ENCODE measurements around the gene SIGLEC5. TPM values are rescaled to one million over a fixed set of nuclear protein-coding genes. Genes with fewer than 3 reads are reported as not detected.
"Not testable (repeated sequence)": the region's sequence is repeated elsewhere in the genome, so short reads cannot be mapped to it uniquely, and the experiment has no call there.

The SIGLEC5 gene
- total and polyA plus RNA-seq, 2 donors: 0.32 to 0.47 TPM

DNA sequence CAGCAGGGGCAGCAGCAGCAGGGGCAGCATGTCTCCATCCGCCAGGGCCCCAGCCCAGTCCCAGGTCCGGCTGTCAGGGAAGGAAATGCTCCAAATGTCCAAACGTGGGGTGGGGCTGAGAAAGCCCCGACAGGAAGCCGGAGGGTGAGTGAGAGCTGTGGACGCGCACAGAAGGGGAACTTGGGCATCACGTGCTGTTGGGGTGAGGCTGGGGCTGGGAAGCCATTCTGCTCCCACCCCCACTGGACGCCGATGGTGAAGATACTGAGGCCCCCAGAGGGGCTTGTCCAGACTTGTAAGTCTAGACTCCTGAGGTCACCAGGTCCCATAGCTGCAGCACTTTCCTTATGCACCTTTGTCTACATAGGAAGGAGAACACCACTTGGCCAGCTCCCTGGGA lies 16.5 kb upstream of the SIGLEC5 start, which contains the start of gene SIGLEC14:
Gene SIGLEC14, minus strand, starts transcription at position 96 of the 400 bp plus-strand sequence. Its CDS starts 66 bp downstream, at position 30.
- H3K4me3 ChIP-seq (ENCODE audit: low read depth, low read length); H3K4me1 ChIP-seq (ENCODE audit: insufficient read depth); DNase-seq (ENCODE audit: extremely low spot score); H3K36me3 ChIP-seq (ENCODE audit: insufficient read depth); H3K27ac ChIP-seq (ENCODE audit: low read depth): not testable (repeated sequence)
- WGBS: 18% methylated on average over 3 of the region's 10 CpGs

DNA sequence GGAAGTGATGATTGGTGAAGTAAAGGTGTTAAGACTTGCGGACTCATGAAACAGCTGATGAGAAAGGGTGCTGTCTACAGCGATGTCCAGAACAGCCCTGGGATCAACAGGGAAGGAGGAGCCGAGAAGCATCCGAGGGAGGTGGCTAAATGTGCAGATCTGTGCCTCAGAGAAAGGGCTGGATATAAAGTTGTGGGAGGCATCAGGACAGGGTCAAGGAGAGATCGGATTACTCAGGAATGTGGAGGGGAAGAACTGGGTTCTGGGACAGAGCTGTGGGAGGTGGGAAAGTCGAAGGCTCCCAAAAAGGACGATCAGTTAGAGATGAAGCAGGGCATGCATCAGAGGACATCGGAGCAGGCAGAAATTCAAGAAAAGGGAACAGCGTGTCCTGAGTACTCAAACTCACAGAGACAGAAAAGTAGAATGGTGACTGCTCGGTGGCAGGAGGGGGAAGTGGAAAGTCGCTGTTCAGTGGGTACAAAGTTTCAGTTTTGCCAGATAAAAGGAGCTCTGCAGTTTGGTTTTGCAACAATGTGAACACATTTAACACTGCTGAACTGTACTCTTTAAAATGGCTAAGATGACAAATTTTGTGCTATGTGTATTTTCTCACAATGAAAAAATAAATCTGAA lies 14.6 kb upstream of the SIGLEC5 start:
- 29% methylated on average over 11 of the region's 11 CpGs for WGBS
- no peaks in the 10 kb centered on the region for H3K36me3 ChIP-seq (ENCODE audit: insufficient read depth)

DNA sequence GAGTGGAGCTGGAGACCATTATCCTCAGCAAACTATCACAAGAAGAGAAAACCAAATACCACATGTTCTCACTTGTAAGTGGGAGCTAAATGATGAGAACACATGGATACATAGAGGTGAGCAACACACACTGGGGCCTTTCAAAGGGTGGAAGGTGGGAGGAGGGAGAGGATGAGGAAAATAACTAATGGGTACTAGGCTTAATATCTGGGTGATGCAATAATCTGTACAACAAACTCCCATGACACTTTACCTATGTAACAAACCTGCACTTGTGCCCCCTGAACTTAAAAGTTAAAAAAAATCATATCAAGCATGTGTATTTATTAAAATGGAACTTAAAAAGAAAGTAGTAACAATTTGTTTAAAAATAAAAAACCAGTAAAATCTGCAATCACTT lies 11.4 kb upstream of the SIGLEC5 start:
- no peaks in the 10 kb centered on the region for H3K4me1 ChIP-seq (ENCODE audit: insufficient read depth)
- no peak for DNase-seq (ENCODE audit: extremely low spot score)
- no peaks in the 10 kb centered on the region for H3K36me3 ChIP-seq (ENCODE audit: insufficient read depth)
- no peak overlapping the region for H3K4me3 ChIP-seq (ENCODE audit: low read depth, low read length)
- H3K27ac ChIP-seq (ENCODE audit: low read depth): no peak overlapping the region

More for the DNA sequence above, 14.6 kb upstream of the SIGLEC5 start:
- DNase-seq (ENCODE audit: extremely low spot score): no peak
- Histone ChIP-seq H3K27ac (ENCODE audit: low read depth) (no peak overlapping the region), H3K4me3 (ENCODE audit: low read depth, low read length) (no peak overlapping the region), H3K4me1 (ENCODE audit: insufficient read depth) (no peaks in the 10 kb centered on the region)

DNA sequence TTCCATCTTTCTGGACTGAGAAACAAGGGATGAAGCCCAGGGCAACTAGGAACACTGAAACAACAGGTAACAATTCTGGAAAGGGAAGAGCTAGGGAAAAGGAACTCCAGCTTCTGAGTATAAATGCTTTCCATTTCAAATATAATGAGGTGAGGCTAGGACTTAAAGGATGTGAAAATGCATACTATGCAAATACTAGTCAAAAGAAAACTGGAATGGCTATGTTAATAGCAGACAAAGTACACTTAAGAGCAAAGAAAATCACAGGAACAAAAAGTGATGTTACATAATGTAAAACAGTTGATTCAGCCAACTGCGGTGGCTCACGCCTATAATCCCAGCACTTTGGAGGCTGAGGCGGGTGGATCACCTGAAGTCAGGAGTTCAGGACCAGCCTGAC lies 10.2 kb upstream of the SIGLEC5 start:
- Histone ChIP-seq H3K4me3 (ENCODE audit: low read depth, low read length) (no peak overlapping the region), H3K27ac (ENCODE audit: low read depth) (no peak overlapping the region)
- WGBS: 88% methylated on average over 3 of the region's 3 CpGs

DNA sequence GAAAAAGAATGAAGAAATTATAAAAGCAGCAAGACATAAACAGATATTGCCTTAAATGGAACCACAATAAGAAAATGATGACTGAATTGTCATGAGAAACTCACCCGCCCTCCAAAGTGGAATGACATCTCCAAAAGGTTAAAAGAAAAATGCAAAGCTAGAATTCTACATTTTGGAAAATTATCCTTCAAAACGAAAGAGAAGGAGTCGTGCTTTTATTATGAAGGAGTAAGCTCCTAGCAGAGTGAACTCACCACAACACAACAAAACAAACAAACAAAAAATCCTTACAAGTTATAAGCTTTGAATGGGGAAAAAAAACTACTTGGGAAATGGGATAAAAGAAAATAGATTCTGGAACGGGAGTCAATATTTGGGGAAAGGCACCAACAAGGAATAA lies 9.7 kb upstream of the SIGLEC5 start:
- whole genome bisulfite sequencing: 68% methylated on average over 4 of the region's 4 CpGs

More for the DNA sequence above, 10.2 kb upstream of the SIGLEC5 start:
- DNase-seq (ENCODE audit: extremely low spot score): no peak
- Histone ChIP-seq H3K36me3 (ENCODE audit: insufficient read depth) (no peaks in the 10 kb centered on the region), H3K4me1 (ENCODE audit: insufficient read depth) (no peaks in the 10 kb centered on the region)

DNA sequence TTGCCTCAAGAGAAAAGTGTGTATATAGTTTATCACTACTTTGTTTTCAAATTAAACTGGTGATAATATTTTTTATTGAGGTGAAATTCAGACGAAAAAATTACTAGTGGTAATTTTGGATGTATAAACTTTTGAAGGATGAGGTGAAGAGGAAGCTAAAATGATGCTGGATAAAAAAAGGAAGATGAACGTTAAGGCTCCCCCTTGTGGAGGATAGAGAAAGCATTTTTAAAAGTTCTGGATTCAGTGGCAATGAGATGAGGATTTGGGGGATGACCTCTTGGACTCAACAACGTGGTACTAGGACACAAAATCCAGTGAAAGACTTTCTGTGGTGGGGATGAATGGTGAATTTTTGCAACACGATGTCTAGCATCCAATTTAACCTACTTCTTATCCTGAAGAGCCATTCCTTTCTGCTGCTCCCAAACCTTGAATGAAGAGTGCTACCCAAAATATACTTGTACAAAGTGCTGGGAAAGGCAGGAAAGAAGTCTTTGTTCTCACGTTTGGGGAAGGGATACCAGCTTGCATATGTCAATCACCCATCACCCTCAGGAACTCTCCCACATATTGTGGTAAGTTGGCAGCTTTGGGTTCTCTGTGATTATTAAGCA lies 7.3 kb upstream of the SIGLEC5 start:
- H3K4me1 ChIP-seq (ENCODE audit: insufficient read depth): no peaks in the 10 kb centered on the region
- WGBS: 18% methylated on average over 5 of the region's 5 CpGs
- H3K36me3 ChIP-seq (ENCODE audit: insufficient read depth): no peaks in the 10 kb centered on the region
- no peak overlapping the region for H3K27ac ChIP-seq (ENCODE audit: low read depth)
- DNase-seq (ENCODE audit: extremely low spot score): no peak
- H3K4me3 ChIP-seq (ENCODE audit: low read depth, low read length): no peak overlapping the region

More for the DNA sequence above, 9.7 kb upstream of the SIGLEC5 start:
- Histone ChIP-seq H3K27ac (ENCODE audit: low read depth) (no peak overlapping the region), H3K36me3 (ENCODE audit: insufficient read depth) (no peaks in the 10 kb centered on the region), H3K4me1 (ENCODE audit: insufficient read depth) (no peaks in the 10 kb centered on the region), H3K4me3 (ENCODE audit: low read depth, low read length) (no peak overlapping the region)
- DNase-seq (ENCODE audit: extremely low spot score): no peak

DNA sequence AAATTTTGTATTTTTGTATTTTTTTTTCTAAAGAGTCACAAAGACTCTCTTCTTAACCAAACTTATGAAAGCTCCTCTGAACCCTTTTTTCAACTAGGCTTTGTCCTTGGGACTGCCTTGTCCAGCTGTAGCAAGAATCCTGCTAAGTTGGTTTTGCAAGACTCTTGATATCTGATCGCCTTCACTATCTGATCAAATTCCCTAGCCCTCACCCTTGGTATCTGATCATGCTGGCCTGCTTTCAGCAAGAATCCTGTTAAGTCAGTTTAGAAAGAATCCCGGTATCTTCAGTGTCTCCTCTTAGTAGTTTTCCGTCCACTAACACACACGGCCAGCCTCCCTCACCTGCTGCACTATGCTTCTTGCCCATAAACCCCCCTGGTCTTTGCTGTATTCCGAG lies 1.9 kb upstream of the SIGLEC5 start:
- WGBS: 67% methylated on average over 5 of the region's 5 CpGs
- H3K4me3 ChIP-seq (ENCODE audit: low read depth, low read length): no peak overlapping the region
- no peaks in the 10 kb centered on the region for H3K36me3 ChIP-seq (ENCODE audit: insufficient read depth)
- no peak for DNase-seq (ENCODE audit: extremely low spot score)
- H3K27ac ChIP-seq (ENCODE audit: low read depth): no peak overlapping the region
- no peaks in the 10 kb centered on the region for H3K4me1 ChIP-seq (ENCODE audit: insufficient read depth)

DNA sequence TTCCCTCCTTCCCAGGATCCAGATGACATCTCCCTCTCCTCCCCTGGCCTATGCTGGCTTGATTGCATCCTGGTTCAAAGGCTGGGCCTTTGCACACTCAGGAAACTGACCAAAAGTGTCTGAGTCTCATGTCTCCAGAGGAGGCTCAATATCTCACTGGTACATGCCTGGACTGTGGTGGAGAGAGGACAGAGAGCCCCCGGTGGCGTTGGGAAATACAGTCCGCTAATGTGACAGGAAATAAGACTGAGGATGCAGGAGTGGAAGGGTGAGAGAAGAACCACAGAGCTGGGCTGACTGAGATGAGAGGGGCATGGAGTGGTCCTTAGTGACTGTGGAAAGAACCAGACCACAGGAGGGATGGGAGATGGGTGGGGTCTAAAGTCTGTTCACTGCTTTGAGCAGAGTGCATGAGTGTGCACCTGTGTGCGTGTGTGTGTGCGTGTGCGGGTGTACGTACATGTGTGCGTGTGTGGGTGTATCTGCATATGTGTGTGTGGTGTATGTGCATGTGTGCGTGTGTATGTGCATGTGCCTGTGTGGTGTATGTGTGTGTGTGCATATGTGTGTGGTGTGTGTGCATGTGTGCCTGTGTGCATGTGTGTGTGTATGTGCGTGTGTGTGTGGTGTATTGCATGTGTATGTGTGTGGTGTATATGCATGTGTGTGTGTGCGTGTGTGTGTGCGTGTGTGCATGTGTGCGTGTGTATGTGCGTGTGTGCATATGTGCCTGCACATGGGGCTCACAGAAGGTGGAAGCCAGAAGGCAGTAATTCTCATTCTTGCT lies 1.9 kb downstream of the SIGLEC5 start:
- H3K27ac ChIP-seq (ENCODE audit: low read depth): no peak overlapping the region
- no peak overlapping the region for H3K4me3 ChIP-seq (ENCODE audit: low read depth, low read length)
- H3K4me1 ChIP-seq (ENCODE audit: insufficient read depth): no peaks in the 10 kb centered on the region
- no peaks in the 10 kb centered on the region for H3K36me3 ChIP-seq (ENCODE audit: insufficient read depth)
- DNase-seq (ENCODE audit: extremely low spot score): no peak
- 84% methylated on average over 14 of the region's 14 CpGs for WGBS

DNA sequence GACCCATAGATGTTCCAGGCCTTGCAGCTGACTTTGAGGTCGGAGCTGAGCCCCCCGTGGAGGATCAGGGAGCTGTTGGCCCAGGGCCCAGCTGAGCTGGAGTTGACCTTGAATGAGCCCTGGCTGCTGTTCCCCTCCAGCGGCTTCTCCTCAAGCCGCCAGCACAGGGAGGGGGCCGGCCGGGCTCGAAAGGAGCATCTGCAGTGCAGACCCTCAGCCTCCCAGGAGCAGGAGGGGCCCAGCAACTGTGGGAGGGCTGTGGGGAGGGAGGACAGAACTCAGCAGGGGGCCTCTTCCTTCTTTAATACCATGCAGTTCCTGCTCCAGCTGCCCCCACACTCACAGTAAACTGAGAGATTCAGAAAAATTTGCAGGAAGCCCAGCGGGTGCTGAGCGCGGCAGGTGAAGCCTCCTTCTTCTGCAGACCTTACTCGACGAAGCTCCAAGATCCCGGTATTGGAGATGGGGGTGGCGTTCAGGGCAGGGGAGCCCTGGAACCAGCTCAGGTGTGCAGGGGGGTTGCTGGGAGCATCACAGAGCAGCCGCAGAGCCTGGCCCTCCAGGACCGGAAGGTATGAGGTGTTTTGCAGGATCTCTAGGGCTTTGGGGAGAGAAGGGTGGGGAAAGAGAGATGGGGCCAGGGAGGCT lies 2.6 kb downstream of the SIGLEC5 start:
- Histone ChIP-seq H3K27ac (ENCODE audit: low read depth) (no peak overlapping the region), H3K36me3 (ENCODE audit: insufficient read depth) (no peaks in the 10 kb centered on the region), H3K4me1 (ENCODE audit: insufficient read depth) (no peaks in the 10 kb centered on the region), H3K4me3 (ENCODE audit: low read depth, low read length) (no peak overlapping the region)
- 58% methylated on average over 16 of the region's 16 CpGs for WGBS
- no peak for DNase-seq (ENCODE audit: extremely low spot score)

GRCh38 chr19:51626675-51627074 lies 3.5 kb downstream of the SIGLEC5 start:
- Histone ChIP-seq H3K36me3 (ENCODE audit: insufficient read depth) (no peaks in the 10 kb centered on the region), H3K27ac (ENCODE audit: low read depth) (no peak overlapping the region), H3K4me3 (ENCODE audit: low read depth, low read length) (no peak overlapping the region), H3K4me1 (ENCODE audit: insufficient read depth) (no peaks in the 10 kb centered on the region)
- DNase-seq (ENCODE audit: extremely low spot score): no peak
- 50% methylated on average over 2 of the region's 2 CpGs for WGBS

DNA sequence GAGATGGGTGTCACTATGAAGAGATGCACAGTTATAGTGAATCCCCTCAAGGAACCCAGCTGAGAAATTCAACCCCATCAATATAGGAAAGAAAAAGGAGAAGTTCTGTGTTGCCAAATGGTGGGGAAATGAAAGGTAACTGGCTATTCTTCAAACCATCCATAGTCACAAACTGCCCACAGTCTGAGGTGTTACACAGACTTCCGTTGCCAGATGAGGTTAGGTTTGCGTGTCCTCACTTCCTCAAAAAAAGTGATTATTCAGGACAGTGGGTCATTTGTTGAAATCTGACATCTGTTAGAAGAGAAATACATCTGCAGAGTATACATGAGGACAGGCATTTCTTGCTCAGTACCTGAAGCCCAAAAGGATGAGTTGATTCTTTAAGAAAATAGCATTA lies 9.0 kb downstream of the SIGLEC5 start:
- H3K4me1 ChIP-seq (ENCODE audit: insufficient read depth): no peaks in the 10 kb centered on the region
- no peak overlapping the region for H3K4me3 ChIP-seq (ENCODE audit: low read depth, low read length)
- no peak overlapping the region for H3K27ac ChIP-seq (ENCODE audit: low read depth)
- DNase-seq (ENCODE audit: extremely low spot score): no peak
- 57% methylated on average over 2 of the region's 2 CpGs for WGBS
- H3K36me3 ChIP-seq (ENCODE audit: insufficient read depth): no peaks in the 10 kb centered on the region

- WGBS: 78% methylated on average over 7 of the region's 7 CpGs
- DNase-seq (ENCODE audit: extremely low spot score): no peak
Measured at GRCh38 chr19:51615991-51616390, 14.2 kb downstream of the SIGLEC5 start.

DNA sequence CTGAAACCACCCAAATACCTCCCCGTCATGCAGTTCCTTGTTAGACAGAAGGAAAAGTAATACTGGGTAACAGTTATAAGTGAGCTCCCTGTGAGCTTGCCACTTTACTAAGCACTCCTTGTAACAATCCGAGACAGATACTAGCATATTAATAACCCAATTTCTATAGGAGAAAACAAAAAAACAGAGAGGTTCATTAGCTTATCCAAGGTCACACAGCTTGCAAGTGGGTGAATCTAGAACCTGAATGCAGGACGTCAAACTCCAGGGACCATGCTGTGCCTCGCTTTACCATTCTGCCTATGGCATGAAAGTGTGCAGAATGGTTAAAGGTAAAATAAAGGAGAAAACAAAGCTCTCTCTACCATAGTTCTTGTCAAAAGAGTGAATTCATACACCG lies 15.4 kb downstream of the SIGLEC5 start:
- no peak for DNase-seq (ENCODE audit: extremely low spot score)
- H3K4me1 ChIP-seq (ENCODE audit: insufficient read depth): no peaks in the 10 kb centered on the region
- no peaks in the 10 kb centered on the region for H3K36me3 ChIP-seq (ENCODE audit: insufficient read depth)
- no peak overlapping the region for H3K4me3 ChIP-seq (ENCODE audit: low read depth, low read length)
- 54% methylated on average over 5 of the region's 5 CpGs for WGBS
- H3K27ac ChIP-seq (ENCODE audit: low read depth): no peak overlapping the region

More at GRCh38 chr19:51615991-51616390, 14.2 kb downstream of the SIGLEC5 start:
- no peaks in the 10 kb centered on the region for H3K36me3 ChIP-seq (ENCODE audit: insufficient read depth)
- H3K4me3 ChIP-seq (ENCODE audit: low read depth, low read length): no peak overlapping the region
- no peaks in the 10 kb centered on the region for H3K4me1 ChIP-seq (ENCODE audit: insufficient read depth)
- no peak overlapping the region for H3K27ac ChIP-seq (ENCODE audit: low read depth)
